Thymus (tissue), 11 donors: ENCODE results near the gene PRSS36. TPM values are rescaled to one million over a fixed set of nuclear protein-coding genes. Genes with fewer than 3 reads are reported as not detected.

Experiments
- DNase-seq, 9 donors: peaks; one replicate each; pipeline ENCODE4 v3.0.0-alpha.2; 2013; ENCODE audit warnings: low spot score in 9 of 9, low read depth in 6 of 9, missing footprints in 1 of 9
- H3K27ac ChIP-seq, 2 donors: one replicate each; pipeline ENCODE4 v1.5.1; 2013; ENCODE audit warnings: control low read depth in 1 of 2, low read depth in 1 of 2, low read length in 1 of 2, mild to moderate bottlenecking in 1 of 2, moderate library complexity in 1 of 2
- H3K27me3 ChIP-seq, 2 donors: one replicate each; pipeline ENCODE4 v1.5.1; 2013; ENCODE audit warnings: low read length in 1 of 2; ENCODE audit not compliant: control insufficient read depth in 2 of 2, insufficient read depth in 1 of 2
- H3K36me3 ChIP-seq, 2 donors: one replicate each; pipeline ENCODE4 v1.5.1; 2013; ENCODE audit warnings: low read length in 1 of 2, mild to moderate bottlenecking in 1 of 2, moderate library complexity in 1 of 2; ENCODE audit not compliant: control insufficient read depth in 2 of 2, insufficient read depth in 2 of 2
- H3K4me1 ChIP-seq, 2 donors: one replicate each; pipeline ENCODE4 v1.5.1; 2013; ENCODE audit warnings: low read length in 2 of 2; ENCODE audit not compliant: control insufficient read depth in 2 of 2, insufficient read depth in 2 of 2
- H3K4me3 ChIP-seq, 2 donors: one replicate each; pipeline ENCODE4 v1.5.1; 2013; ENCODE audit warnings: low read length in 2 of 2, control low read depth in 1 of 2, mild to moderate bottlenecking in 1 of 2
- H3K9me3 ChIP-seq, 2 donors: one replicate each; pipeline ENCODE4 v1.5.1; 2013; ENCODE audit warnings: low read length in 1 of 2, mild to moderate bottlenecking in 1 of 2; ENCODE audit not compliant: control insufficient read depth in 2 of 2, insufficient read depth in 1 of 2
- WGBS: extraction: QIAGEN DNeasy Blood & Tissue Kit; methylation state at CpG from one replicate; pipeline ENCODE4 v1.1.7; 2013; 5-methylcytosine and 5-hydroxymethylcytosine counted together
- polyA plus RNA-seq: library from polyadenylated mRNA; stranded (reverse); fragments of 200-250 nt; gene quantifications from one replicate; pipeline ENCODE4 v1.2.3, GENCODE V29; 2013
- total RNA-seq: library from RNA; stranded (reverse); fragments of 120-200 nt; gene quantifications from one replicate; pipeline ENCODE4 v1.2.4, GENCODE V29; 2013
- donor health status: healthy.

Gene PRSS36
- total and polyA plus RNA-seq, 2 donors: 4.3 to 5.7 TPM

DNA sequence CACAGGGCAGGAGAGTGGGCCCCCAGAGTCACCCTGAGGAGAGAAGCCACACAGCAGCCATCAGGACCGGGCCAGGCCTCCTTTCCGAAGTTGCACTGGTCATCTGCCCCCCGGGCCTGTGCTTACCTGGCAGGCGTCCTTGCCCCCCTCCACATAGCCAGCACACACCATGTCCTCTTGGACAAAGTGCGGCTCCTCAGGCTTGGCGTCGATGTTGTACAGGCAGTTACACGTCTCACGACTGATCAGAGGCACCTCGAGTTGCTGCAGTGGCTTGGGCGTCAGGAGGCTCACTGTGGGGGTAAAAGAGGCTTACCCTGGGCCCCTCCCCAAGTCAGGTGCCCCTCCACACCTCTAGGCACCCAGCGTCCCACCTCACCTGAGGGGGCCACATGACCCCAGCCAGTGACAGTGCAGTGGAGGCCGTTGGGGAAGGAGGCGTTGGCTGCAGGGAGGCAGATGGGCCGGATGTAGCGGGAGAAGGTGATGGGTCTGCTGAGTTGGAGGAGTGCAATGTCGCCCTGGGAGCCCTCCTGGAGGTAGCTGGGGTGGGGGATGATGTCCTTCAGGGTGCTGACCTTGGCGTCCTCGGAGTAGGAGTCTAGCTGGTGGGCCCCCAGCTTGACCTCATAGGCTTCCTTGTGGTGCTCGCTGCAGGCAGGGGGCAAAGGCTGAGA is 17.4 kb downstream of the PRSS36 start:
- H3K36me3 ChIP-seq: peaks cover 38 to 55% of the 10 kb centered on the region in 2 donors
- no peaks in the 10 kb centered on the region for H3K9me3 ChIP-seq
- H3K4me1 ChIP-seq: peaks cover 0 to 18% of the 10 kb centered on the region in 2 donors
- H3K4me3 ChIP-seq: no peak overlapping the region
- peak overlapping the region in 1 of 2 donors; percentile 46 for H3K27ac ChIP-seq
- H3K27me3 ChIP-seq: no peaks in the 10 kb centered on the region
- WGBS: 97% methylated on average over 20 of the region's 20 CpGs
- no peak for DNase-seq

- Histone ChIP-seq H3K36me3 (peaks cover 42 to 61% of the 10 kb centered on the region in 2 donors), H3K9me3 (no peaks in the 10 kb centered on the region), H3K27ac (peak overlapping the region in 1 of 2 donors; percentile 46), H3K4me3 (no peak overlapping the region), H3K27me3 (no peaks in the 10 kb centered on the region), H3K4me1 (peaks cover 0 to 18% of the 10 kb centered on the region in 2 donors)
- DNase-seq: no peak
- WGBS: 93% methylated on average over 5 of the region's 5 CpGs
Measured at GRCh38 chr16:31131841-31132271, 18.0 kb downstream of the PRSS36 start.

- H3K27ac ChIP-seq: no peak overlapping the region
- no peaks in the 10 kb centered on the region for H3K27me3 ChIP-seq
- no peak for DNase-seq
- H3K4me3 ChIP-seq: no peak overlapping the region
- peaks cover 45 to 62% of the 10 kb centered on the region in 2 donors for H3K36me3 ChIP-seq
- H3K9me3 ChIP-seq: no peaks in the 10 kb centered on the region
- peaks cover 0 to 18% of the 10 kb centered on the region in 2 donors for H3K4me1 ChIP-seq
- 95% methylated on average over 11 of the region's 11 CpGs for WGBS
Measured at GRCh38 chr16:31131416-31131815, 18.4 kb downstream of the PRSS36 start.

GRCh38 chr16:31130899-31131298 is 19.0 kb downstream of the PRSS36 start:
- 93% methylated on average over 6 of the region's 6 CpGs for WGBS
- H3K27me3 ChIP-seq: no peaks in the 10 kb centered on the region
- H3K27ac ChIP-seq: peak overlapping the region in 1 of 2 donors; percentile 9
- DNase-seq: no peak
- peaks cover 0 to 18% of the 10 kb centered on the region in 2 donors for H3K4me1 ChIP-seq
- H3K4me3 ChIP-seq: no peak overlapping the region
- no peaks in the 10 kb centered on the region for H3K9me3 ChIP-seq
- peaks cover 48 to 62% of the 10 kb centered on the region in 2 donors for H3K36me3 ChIP-seq

GRCh38 chr16:31130336-31130891 is 19.5 kb downstream of the PRSS36 start:
- Histone ChIP-seq H3K9me3 (no peaks in the 10 kb centered on the region), H3K36me3 (peaks cover 52 to 66% of the 10 kb centered on the region in 2 donors), H3K27me3 (no peaks in the 10 kb centered on the region), H3K27ac (peak overlapping the region; percentile 36 to 50), H3K4me1 (peaks cover 0 to 18% of the 10 kb centered on the region in 2 donors), H3K4me3 (no peak overlapping the region)
- no peak for DNase-seq
- WGBS: 83% methylated on average over 10 of the region's 10 CpGs

DNA sequence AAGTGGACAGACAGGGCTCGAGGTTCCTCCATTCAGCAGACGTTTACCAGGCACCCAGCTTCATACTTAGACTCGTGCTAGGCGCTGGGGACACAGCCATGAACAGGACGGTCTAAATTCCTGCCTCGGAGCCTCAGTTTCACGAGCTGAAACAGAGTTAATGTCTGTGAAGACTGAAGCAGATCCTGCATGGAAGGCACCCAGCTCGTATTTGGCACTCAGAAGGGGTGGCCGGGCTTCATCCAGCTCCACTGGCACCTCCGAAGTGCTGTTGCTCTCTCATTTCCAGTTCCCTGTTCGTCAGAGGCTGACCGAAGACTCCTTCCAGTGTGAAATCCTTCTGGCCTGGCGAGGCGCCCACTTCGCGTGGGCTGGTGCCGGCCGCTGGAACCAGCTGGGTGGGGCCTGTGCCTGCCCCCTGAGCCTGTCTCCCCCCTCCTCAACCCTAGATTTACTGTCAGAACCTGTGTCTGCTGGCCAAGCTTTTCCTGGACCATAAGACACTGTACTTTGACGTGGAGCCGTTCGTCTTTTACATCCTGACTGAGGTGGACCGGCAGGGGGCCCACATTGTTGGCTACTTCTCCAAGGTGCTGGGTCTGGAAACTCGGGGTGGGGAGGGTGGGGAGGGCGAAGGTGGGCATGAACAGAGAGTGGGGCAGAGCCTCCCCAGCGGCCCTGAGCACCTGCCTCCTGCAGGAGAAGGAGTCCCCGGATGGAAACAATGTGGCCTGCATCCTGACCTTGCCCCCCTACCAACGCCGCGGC is 20.1 kb downstream of the PRSS36 start:
- Histone ChIP-seq H3K27me3 (no peaks in the 10 kb centered on the region), H3K27ac (peak overlapping the region; percentile 58), H3K9me3 (no peaks in the 10 kb centered on the region), H3K36me3 (peaks cover 54 to 70% of the 10 kb centered on the region in 2 donors), H3K4me3 (no peak overlapping the region), H3K4me1 (peaks cover 0 to 18% of the 10 kb centered on the region in 2 donors)
- WGBS: 77% methylated on average over 29 of the region's 29 CpGs
- DNase-seq: no peak

GRCh38 chr16:31128711-31129567 is 20.9 kb downstream of the PRSS36 start:
- no peaks in the 10 kb centered on the region for H3K9me3 ChIP-seq
- no peak overlapping the region for H3K4me3 ChIP-seq
- WGBS: 68% methylated on average over 14 of the region's 14 CpGs
- DNase-seq: no peak
- peak overlapping the region; percentile 57 to 70 for H3K27ac ChIP-seq
- peaks cover 61 to 76% of the 10 kb centered on the region in 2 donors for H3K36me3 ChIP-seq
- no peaks in the 10 kb centered on the region for H3K27me3 ChIP-seq
- H3K4me1 ChIP-seq: peaks cover 0 to 18% of the 10 kb centered on the region in 2 donors

DNA sequence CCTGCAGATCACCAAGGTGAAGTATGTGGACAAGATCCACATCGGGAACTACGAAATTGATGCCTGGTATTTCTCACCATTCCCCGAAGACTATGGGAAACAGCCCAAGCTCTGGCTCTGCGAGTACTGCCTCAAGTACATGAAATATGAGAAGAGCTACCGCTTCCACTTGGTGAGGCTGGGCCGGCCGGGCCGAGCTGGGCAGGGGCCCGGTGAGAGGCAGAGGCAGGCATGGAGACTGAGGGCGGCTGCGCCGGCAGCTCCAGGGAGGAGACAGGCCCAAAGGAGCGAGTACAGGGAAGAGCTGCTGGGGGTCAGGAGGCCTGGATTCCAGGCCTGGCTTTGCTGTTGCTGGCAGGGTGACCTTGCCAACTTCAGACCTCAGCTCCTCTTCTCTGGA is 22.7 kb downstream of the PRSS36 start:
- H3K27ac ChIP-seq: no peak overlapping the region
- no peak for DNase-seq
- H3K27me3 ChIP-seq: no peaks in the 10 kb centered on the region
- peaks cover 68 to 71% of the 10 kb centered on the region in 2 donors for H3K36me3 ChIP-seq
- 96% methylated on average over 13 of the region's 13 CpGs for WGBS
- H3K4me1 ChIP-seq: peaks cover 0 to 18% of the 10 kb centered on the region in 2 donors
- no peak overlapping the region for H3K4me3 ChIP-seq
- no peaks in the 10 kb centered on the region for H3K9me3 ChIP-seq
